Choroid plexus epithelial cell (primary cell): Measurements from ENCODE around the gene AQP3.
"Not testable (repeated sequence)": the region's sequence is repeated elsewhere in the genome, so short reads cannot be mapped to it uniquely, and the experiment has no call there.

Source experiments
- DNase-seq: peaks from one replicate; pipeline ENCODE4 v3.0.0-alpha.2; 2010; ENCODE audit warnings: low read depth
- H3K4me3 ChIP-seq: 2 replicates; pipeline ENCODE4 v1.5.1; 2011; ENCODE audit warnings: low read depth, mild to moderate bottlenecking, control low read depth, low read length, moderate library complexity
- CTCF ChIP-seq: conservative IDR thresholded peaks from 2 replicates; pipeline ENCODE4 v1.5.1; 2011; ENCODE audit warnings: low read depth, mild to moderate bottlenecking, control low read depth, inconsistent platforms, low read length, moderate library complexity

Gene AQP3

GRCh38 chr9:33446946-33447798 is at the start of gene AQP3:
Gene AQP3 (minus strand): TSS chr9:33447593. CDS start chr9:33447530, 63 bp downstream.
- TF ChIP-seq CTCF: peak; percentile 26
- DNase-seq: peak; percentile 40
- peak within 1 kb of the TSS; percentile 47 for H3K4me3 ChIP-seq

- H3K4me3 ChIP-seq: not testable (repeated sequence)
- peak; percentile 23 for DNase-seq
Measured at GRCh38 chr9:33493819-33494218, 46.4 kb upstream of the AQP3 start.

GRCh38 chr9:33489066-33489465 is 41.7 kb upstream of the AQP3 start:
- TF ChIP-seq CTCF: no peak
- no peak overlapping the region for H3K4me3 ChIP-seq
- peak; percentile 38 for DNase-seq

- not testable (repeated sequence) for H3K4me3 ChIP-seq, DNase-seq
Measured at GRCh38 chr9:33485312-33485711, 37.9 kb upstream of the AQP3 start.

GRCh38 chr9:33480976-33481375 is 33.6 kb upstream of the AQP3 start:
- DNase-seq: no peak
- no peak overlapping the region for H3K4me3 ChIP-seq
- TF ChIP-seq CTCF: no peak

GRCh38 chr9:33480106-33480505 is 32.7 kb upstream of the AQP3 start:
- no peak for TF ChIP-seq CTCF
- DNase-seq: peak; percentile 22
- H3K4me3 ChIP-seq: no peak overlapping the region

- H3K4me3 ChIP-seq: no peak overlapping the region
- no peak for TF ChIP-seq CTCF
- DNase-seq: no peak
Measured at GRCh38 chr9:33476503-33476902, 29.1 kb upstream of the AQP3 start.

- no peak overlapping the region for H3K4me3 ChIP-seq
- no peak for TF ChIP-seq CTCF
- DNase-seq: no peak
Measured at GRCh38 chr9:33475357-33475756, 28.0 kb upstream of the AQP3 start.
